ENCODE data around the gene NR3C2. TPM values are rescaled to one million over a fixed set of nuclear protein-coding genes. Genes with fewer than 3 reads are reported as not detected.

Gene NR3C2
- total RNA-seq (2014; rRNA removed; shearing (Covaris generic)): 1.4 and 1.8 TPM in 2 replicates
- polyA plus RNA-seq (2015; cell fraction: cytosol; rRNA removed): 0.87 and 1.1 TPM in 2 replicates
- polyA plus RNA-seq (2015; cell fraction: nucleus; rRNA removed): 2.2 and 2.6 TPM in 2 replicates

DNA sequence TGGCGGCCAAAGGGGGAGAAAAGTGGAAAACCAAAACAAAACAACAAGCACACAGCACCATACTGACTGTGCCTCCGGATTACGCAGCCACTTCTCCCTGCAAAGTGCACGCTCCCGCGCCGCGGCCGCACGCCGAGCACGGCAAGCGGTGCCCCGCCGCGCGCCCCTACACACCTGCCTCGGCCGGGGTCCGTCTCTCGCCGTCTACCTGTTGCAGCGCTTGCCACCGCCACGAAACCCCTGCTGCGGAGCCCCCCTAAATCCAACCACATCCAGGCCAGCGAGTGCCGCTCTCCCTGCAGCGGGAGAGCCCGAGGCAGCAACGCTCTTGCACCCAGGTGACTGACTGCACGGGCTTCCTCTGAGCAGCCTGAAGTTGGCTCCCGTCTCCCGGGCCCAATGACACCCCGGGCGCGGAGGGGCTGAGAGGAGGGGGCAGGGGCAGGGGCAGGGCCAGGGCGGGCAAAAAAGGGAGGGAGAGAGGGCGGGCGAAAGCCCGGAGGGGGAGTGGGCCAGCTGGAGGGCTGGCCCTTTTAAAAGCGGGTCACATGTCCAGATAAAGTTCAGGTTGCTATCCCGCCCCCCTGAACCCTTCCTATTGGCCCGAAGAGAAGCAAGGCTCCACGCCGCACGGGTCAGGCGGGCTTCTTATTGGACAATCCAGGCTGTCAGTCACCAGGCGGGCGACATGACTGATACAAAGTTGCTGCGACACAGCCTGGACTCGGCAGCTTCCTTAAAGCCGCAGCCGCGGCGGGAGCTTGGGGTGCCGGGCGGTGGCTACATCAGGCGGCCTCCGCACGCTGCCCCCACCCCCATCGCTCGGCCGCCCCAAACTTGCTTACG is at the start of gene NR3C2:
NR3C2 (minus strand) TSS at position 429 of the 846 bp plus-strand sequence.
- peak; percentile 97 for DNase-seq (ENCODE audit: low read depth)

DNA sequence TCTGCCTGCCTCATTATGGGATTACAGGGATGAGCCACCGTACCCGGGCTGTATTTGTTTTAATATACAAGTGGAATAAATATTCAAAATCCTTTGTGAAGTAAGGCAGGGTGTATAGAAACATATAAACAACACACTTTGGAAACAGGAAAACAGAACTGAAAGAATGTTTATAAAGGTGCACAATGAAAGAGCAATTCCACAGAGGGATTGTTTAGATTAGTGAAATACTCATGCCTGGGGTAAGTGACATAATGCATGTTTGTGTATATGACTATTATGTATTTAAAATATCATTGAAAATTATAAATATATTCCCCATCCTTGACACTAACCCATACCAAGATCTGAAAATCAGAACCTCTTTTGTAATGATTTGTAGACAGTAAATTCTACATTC is 45.0 kb upstream of the NR3C2 start:
- no peak for DNase-seq (ENCODE audit: low read depth)

DNA sequence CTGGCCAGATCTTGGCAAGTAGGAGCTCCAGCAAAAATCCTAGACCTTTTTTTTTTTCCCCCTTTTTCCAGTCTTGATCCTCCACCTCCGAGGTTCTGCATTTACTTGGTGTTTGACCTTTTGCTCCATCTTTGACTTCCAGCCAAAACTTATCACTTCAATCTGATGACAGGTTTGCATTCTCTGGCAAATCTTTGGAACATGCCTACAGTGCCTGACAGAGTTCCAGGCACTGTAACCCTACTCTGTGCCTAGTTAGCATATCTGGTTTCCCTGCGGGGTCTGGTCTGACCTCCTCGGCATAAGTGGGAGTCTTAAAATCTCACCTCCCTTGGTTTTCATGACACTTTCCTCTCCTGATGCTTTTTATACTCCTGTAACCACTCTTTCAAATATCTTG is 39.4 kb upstream of the NR3C2 start:
- DNase-seq (ENCODE audit: low read depth): no peak

DNA sequence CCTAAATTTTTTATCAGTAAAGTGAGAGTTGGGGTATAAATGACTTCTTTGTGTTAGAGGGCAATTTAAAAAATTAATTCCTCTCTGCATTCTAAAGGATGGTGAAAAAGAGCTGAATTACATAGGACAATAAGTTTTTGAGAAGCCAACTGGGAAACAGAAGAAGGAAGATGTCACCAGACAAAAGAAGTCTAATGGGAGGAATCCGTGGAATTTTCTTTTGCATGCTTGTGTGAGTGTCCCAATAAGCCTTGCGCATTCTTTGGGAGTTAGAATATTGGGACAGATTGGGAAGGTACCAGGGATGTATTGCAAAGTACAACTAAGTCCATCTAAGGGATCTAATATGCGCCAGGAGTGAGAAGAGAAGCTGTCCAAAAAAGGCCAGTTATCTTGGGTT is 35.1 kb upstream of the NR3C2 start:
- no peak for DNase-seq (ENCODE audit: low read depth)

DNA sequence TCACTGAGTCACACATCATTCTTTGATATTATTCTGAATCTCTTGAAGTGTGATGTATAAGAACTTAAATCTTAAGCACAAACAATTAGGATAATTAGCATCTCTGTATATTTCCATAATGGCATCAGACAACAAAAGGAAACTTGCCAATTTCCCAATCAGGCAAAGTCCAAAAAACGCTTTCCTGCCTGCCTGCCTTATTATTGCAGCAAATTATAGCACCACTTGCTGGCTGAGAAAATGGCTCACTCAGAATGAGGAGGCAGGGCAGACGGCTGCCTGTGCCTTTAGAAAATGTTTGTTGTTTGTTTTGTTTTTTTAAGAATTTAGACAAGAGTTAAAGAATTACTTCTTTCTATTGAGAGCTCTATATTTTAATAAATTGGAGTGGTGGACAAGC is 27.7 kb upstream of the NR3C2 start:
- no peak for DNase-seq (ENCODE audit: low read depth)

DNA sequence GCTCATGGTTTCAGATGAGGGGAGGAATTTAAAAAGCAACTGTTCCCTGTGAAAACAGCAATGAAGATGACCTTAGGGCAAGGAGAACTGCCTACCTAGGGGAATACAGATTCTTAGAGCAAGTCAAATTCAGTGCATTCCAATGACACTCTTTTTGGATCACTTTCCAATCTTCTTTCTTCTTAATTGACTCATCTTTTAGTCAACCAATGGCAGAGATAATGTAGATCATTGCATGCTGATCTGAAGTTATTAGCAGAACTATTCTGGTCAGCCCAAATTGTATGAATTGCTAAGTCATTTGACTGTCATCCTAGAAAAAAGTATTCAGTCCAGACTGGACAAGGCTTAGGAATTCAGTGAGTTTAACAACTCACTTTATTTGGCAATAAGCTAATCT is 12.6 kb upstream of the NR3C2 start:
- DNase-seq (ENCODE audit: low read depth): peak; percentile 10

DNA sequence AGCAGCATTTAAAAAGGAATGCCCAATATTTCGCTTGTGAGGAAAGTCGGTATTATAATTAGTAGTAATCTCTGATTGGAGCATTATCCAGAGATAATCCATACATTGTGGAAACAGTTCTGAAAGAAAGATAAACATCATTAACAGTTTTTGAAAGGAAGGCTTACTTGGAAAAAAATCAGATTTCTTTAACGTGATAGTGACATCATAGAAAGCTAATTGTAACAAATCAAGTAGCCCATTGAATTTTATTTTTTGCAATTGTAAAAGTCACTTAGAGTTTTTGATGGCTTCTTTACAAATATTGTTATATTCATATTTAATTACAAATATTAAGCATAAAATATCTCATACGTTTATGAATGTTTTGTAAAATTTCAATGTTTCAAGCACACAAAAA is 11.6 kb upstream of the NR3C2 start:
- DNase-seq (ENCODE audit: low read depth): no peak

DNA sequence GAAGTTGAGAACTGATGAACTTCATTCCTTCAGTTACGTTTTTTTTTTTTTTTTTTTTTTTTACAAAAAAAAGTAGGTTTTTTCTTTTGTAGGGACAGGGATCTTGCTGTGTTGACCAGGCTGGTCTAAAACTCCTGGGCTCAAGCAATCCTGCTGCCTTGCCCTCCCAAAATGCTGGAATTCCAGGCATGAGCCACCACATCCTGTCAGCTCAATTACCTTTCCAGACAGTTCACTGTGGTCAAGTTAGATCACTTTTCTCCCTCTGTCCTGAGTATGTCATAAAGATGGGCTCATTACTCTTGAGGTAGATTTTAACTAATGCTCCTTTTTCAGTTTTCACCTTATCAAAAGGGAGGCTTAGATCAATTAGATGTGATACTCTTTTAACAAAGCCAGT is 10.8 kb upstream of the NR3C2 start:
- DNase-seq (ENCODE audit: low read depth): peak; percentile 61

DNA sequence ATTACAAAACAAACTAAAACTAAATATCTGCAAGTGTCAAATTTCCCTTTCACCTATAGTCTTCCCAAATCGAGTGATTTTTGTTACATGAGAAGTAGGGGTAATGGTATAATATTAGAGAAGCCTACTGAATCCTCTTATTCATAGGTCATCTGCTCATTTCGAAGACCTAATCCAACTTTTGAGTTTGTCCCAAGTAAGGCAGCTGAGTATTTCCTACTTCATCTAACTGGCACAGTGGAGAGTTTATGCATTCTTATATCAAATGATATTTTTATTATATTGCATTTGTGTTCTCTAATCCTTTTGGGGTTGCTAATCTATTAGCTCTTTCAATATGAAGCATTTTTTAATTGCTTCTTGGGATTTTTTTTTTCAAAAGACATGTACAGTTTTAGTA is 7.7 kb upstream of the NR3C2 start:
- no peak for DNase-seq (ENCODE audit: low read depth)

DNA sequence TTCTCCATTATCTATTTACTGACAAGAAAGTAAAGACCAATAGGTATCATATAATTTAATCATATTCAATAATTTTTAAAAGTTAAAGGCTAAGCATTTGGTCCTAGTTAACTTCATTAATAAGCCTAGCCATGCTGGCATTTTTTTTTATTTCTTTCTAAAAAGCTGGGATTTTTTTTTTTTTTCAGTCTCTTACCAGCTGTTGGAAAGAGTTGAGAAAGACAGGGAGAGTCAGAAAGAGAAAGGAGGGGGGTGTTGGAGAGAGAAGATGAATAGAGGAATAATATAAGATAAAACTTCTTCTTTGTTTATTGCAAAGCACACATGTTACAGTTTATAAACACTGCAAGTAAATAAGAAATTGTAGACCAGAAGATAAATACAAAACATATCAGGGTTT is 5.9 kb upstream of the NR3C2 start:
- no peak for DNase-seq (ENCODE audit: low read depth)

DNA sequence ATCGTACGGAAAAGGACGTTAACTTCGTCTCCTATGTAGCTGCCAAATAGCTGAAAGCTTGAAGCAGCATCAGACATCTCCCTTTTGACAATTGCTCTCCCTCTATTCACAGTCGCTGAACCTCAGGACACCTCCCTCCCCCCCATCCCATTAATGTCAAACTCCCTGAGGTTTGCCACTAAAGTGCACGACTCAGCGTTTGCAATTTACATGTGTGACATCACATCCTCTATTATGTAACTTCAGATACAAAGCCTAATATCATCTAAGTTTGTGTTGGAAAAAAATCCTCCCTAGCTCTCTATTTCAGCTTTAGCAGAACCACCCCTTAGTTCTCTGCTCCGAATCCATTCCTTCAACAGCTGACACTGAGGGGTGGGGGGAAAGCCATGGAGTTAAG is 5.5 kb upstream of the NR3C2 start:
- no peak for DNase-seq (ENCODE audit: low read depth)

DNA sequence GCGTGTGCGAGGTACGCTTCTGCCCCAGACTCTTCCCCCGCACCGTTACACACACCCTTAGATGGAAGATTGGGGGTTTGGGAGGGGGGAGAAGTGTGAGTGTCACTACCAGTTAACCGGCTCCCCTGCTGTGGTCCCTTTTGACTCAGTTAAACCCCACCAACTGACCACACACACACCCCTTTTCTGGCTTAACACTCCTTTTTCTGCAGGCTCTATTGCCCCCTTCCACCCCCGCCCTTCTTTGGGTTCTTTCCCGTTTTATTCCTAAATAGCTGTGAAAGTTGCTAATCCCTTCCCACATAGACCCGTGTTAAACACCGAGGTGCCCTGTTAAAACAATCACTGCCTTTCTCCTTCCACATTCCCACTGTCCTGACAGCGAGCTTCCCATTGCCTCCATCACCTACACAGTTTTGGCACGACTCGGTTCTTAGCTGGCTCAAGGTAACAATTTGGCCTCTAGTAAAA is 3.7 kb upstream of the NR3C2 start:
- no peak for DNase-seq (ENCODE audit: low read depth)

DNA sequence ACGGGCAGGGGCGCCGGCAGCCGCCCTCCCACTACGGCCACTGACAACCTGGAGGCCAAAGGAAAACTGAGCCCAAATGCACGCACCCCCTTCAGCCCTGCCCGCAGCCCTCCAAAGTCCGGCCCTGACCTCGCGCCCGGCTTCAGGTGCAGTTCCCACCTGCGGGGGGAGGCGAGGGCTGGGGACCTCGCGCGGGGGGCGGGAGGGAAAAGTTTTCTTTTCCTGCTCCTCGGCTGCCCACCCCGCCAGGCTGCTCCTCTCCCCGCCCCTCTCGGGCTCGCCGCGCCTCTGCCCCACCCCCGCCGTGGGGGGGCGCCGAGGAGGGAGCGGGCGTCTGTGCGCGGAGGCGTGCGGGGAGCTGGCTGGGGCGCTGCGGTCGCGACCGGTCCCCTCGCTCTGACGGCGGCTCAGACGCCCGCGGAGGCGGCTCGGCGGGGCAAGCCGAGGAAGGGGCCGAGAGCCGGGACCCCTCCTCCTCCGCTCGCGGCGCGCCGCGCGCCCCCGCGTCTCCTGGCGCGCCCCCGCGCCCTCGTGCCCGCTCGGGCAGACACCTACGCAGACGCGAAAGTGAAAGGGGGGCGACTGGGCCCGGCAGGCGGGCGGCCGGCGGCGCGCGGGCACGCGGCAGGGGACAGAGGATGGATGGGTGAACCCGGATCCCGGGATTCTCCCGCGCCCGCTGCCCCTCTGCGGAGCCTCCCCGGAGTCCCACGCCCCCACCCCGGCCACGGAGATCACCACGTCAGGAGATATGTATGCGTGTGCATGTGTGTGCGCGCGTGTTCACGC is 3.1 kb upstream of the NR3C2 start:
- DNase-seq (ENCODE audit: low read depth): peak; percentile 40

DNA sequence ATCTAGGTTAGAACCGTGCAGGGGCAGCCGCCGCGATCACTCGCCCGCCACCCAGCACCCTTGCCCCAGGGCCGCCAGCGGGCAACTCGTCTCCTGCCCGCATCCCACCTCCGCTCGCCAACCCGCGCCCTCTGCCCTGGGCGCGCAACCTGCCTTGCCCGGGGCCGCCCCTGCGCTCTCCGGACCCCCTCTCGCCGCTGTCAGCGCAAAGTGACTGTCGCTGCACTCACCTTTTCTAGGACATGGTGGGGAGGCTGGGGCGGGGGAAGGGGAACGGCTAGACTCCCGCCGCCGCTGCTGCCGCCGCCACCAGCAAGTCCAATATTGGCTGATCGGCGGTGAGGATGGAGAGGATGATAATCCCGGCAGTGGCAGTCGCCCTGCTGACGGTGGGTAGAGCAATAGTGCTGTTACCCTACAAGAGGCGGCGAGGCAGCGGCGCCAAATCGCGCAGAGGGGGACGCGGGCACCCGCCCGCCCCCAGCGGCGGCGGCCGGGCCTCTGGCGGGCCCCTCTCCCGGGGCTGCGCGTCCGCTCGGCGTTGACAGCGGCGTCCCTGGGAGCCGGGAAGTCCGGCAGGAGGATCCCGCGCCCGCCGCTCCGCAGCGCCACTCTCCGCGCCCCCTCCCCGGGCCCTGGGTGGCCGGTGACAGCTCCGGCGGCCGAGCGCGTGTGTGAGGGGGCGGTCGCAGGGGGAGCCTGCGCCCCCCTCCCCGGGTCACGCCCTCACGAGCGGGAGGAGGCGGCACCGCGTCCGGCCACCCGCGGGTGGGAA is 2.3 kb upstream of the NR3C2 start:
- peak; percentile 8 for DNase-seq (ENCODE audit: low read depth)

DNA sequence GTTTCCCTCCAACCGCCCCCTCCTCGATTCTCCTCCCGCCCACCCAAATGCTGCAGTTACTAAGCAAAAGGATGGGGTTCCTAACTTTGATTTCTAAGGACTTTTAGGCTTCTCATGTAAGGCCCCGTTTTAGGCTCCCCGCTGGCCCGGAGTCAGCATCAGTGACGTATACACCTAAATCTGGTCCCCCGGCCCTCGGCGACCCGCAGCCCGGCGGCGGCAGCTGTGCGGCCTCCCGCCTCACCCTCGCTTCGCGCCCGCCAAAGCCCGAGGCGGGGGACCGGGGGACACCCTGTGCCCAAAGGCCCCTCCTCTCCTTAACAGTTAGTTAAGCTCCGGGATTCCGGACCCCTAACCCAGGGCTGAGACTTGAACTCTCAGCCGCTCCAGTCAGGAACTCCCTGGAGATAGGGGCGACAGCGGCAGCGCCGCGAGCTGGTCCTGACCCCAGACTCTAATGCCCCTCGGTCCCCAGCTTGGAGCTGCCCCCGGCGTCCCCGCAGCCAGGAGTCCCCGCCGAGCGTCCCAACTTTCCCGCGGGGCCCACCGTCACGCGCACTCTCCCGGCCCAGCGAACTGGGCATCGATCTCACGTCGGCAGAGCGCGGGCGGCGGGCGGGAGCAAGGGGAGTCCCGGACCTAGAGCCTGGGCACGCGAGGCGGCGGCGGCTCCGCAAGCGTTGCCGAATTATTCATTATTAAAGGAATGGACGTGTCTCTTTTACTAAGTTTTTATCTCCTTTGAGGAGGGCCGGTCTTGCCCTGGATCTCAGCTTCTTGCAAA is 1.5 kb upstream of the NR3C2 start:
- DNase-seq (ENCODE audit: low read depth): no peak

DNA sequence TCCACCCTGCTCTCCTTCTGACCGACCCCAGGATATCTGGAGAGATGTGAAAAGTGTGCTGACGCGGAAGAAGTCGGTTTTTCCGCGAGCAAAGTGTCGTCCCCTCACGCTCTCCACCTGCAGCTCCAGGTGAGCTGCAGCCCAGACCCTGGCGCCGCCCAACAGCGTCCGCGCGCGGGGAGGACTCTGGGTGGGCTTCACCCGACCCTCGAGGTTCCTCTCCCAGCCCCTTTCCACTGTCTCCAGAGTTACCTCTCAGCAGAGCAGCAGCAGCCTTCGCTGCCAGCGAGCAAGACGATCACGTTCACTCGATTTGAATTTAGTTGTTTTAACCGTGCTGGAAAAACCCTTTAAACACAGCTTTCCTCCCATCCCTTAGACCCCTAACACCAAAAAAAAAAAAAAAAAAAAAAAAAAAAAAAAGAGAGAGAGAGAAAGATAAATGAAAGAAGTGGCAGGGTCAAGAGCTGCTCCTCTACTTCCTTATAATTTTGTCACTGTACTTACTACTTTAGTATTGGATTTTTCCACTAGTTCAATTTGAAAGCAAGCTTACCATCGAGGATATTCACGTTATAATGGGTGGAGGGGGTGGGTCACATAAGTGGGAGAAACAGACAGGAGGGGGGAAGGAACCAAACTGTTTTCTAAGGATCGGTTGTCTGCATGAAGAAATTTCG is 758 bp upstream of the NR3C2 start:
- no peak for DNase-seq (ENCODE audit: low read depth)

DNA sequence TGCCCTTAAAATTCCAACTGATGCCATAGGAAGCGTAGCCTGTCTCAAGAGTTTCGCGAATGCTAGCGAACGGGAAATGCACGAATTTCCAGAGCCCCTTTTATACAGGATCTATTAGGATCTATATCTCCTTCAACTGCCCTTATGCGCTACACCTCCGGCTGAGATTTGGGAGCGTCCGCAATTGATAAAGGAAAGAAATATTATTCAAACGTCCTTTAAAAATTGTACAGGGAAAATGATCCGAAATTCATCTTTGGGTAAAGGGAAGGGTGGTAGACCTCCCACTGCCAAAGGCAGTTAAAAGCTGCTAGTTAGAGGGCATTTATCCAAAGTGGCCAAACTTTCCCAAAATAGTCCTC is 609 bp downstream of the NR3C2 start:
- no peak for DNase-seq (ENCODE audit: low read depth)

DNA sequence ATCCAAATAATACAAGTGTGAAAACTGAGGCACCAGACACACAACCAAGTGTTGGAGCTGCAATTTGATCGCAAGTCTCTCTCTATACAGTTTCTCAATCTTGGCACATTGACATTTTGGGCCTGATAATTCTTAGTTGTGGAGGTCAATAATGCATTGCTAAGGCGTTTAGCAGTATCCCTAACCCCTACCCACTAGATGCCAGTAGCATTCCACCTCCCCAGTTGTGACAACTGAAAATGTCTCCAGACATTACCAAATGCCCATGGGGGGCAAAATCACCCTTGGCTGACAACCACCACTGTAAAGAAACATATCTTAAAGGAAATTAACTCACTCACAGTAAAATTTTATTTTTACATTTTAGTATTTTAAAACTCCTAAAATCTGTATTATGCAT is 4.2 kb downstream of the NR3C2 start:
- DNase-seq (ENCODE audit: low read depth): no peak

DNA sequence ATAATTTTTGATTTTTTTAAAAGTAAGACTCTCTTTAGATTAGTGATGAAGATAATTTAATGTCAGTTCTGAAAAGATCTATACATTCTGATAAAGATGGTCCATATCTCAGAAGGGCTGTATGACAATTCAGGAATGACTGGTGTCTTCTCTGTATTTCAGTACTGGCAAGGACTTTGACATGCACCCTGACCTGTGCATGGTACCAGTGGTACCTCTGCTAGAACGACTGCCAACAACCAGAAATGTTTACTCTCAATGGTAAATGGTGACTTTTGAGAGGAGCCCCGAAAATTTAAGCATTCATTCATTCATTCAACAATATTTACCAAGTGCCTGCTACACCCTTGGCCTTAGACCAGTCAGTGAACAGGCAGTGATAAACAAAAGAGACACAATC is 4.8 kb downstream of the NR3C2 start:
- DNase-seq (ENCODE audit: low read depth): no peak

DNA sequence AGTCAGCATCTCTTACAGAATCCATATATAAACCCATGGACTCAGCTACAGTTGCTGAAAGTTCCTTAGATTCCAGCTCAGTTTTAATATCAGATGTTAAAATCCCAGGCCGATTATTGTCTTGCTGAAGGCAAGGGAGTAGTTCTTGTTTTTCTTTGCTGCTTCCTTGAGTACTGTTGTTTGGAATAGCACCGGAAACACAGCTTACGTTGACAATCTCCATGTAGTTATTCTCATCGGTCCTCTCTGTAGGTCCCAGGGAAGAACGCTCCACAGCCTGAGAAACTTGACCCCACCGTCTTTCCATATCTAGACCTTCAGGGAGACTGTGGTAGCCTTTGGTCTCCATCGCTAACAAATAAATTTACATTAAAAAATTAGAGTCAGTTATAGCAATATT is 5.7 kb downstream of the NR3C2 start:
- no peak for DNase-seq (ENCODE audit: low read depth)
